K562 (cell line): ENCODE measurements around the gene ARHGAP24. TPM values are rescaled to one million over a fixed set of nuclear protein-coding genes. Genes with fewer than 3 reads are reported as not detected.
A peak's percentile ranks its signal among the peaks of the same experiment; 100 is the strongest.

Experiments used
- ATAC-seq: fragments of 200-7000 bp; cut with Tn5 transposase; 3 replicates; pipeline ENCODE4 v1.9.1; 2020; ENCODE audit warnings: moderate library complexity
- BruUV-seq: library from RNA; stranded (reverse); fragments of 400-500 nt; replicated peaks from 2 replicates; lab custom pipeline; 2021; lab: Mats Ljungman, UMichigan
- CTCF ChIA-PET: fragments of 300-600 bp; formaldehyde crosslinking; extraction: SDS; loops from one replicate; lab custom pipeline; 2021; ENCODE audit warnings: low intra/inter-chr PET ratio; lab: Yijun Ruan, JAX
- POLR2A ChIA-PET: fragments of 300-600, 350-650 bp; sonication (Branson Sonifier 250); formaldehyde crosslinking; extraction: SDS; loops from one replicate; lab custom pipeline; 2021; ENCODE audit warnings: antibody characterized with exemption, inconsistent platforms; lab: Yijun Ruan, JAX
- DNase-seq, 4 experiments: peaks; one replicate each; pipeline versions ENCODE4 v3.0.0 to v3.0.0-alpha.2; 2011 to 2018; ENCODE audit warnings: low spot score in 3 of 4, mixed read lengths in 3 of 4; ENCODE audit errors: extremely low read depth in 1 of 4
- FAIRE-seq: peaks from 2 replicates; lab custom pipeline; 2011; peaks lifted over from hg19 to GRCh38; lab: Jason Lieb, UNC
- H2AFZ ChIP-seq: 2 replicates; pipeline ENCODE4 v1.6.0; 2011; ENCODE audit warnings: low read depth, low read length, control low read depth, inconsistent platforms
- H3K27ac ChIP-seq: fragments of 200-600 bp; 3 replicates; pipeline ENCODE4 v1.8.0; 2011; ENCODE audit warnings: low read depth, mild to moderate bottlenecking, control low read depth, inconsistent platforms, low read length, moderate library complexity, mixed read lengths; ENCODE audit errors: extremely low read depth
- H3K27me3 ChIP-seq, 2 experiments: fragments of 300-600 bp in 1 of 2; 2 replicates in 1 of 2; 3 replicates in 1 of 2; pipeline versions ENCODE4 v1.6.0 to v1.8.0; 2011; ENCODE audit warnings: inconsistent platforms in 2 of 2, low read length in 2 of 2, mild to moderate bottlenecking in 1 of 2, mixed read lengths in 1 of 2, moderate library complexity in 1 of 2; ENCODE audit not compliant: control insufficient read depth in 2 of 2, insufficient read depth in 2 of 2
- H3K36me3 ChIP-seq: fragments of 300-600 bp; 3 replicates; pipeline ENCODE4 v1.8.0; 2011; ENCODE audit warnings: mild to moderate bottlenecking, low read length, inconsistent platforms; ENCODE audit not compliant: control insufficient read depth, insufficient read depth
- H3K4me1 ChIP-seq, 2 experiments: fragments of 200-600 bp in 1 of 2; replicated peaks in 1 of 2; 2 replicates in 1 of 2; 3 replicates in 1 of 2; pipeline versions ENCODE4 v1.5.1 to v1.8.0; 2011; ENCODE audit warnings: inconsistent platforms in 2 of 2, low read length in 2 of 2, mild to moderate bottlenecking in 1 of 2, mixed read lengths in 1 of 2, moderate library complexity in 1 of 2; ENCODE audit not compliant: control insufficient read depth in 2 of 2, insufficient read depth in 2 of 2
- H3K4me2 ChIP-seq: 2 replicates; pipeline ENCODE4 v1.6.1; 2011; ENCODE audit warnings: low read length, control low read depth, inconsistent platforms, mixed read lengths; ENCODE audit not compliant: insufficient read depth
- H3K4me3 ChIP-seq: fragments of 200-600 bp; sonication (generic), shearing (Covaris generic); 2 replicates; pipeline ENCODE4 v1.5.1; 2016; ENCODE audit warnings: control low read depth, inconsistent platforms
- H3K79me2 ChIP-seq: fragments of 200-600 bp; 3 replicates; pipeline ENCODE4 v1.8.0; 2011; ENCODE audit warnings: low read length, inconsistent platforms; ENCODE audit not compliant: control insufficient read depth, insufficient read depth
- H3K9ac ChIP-seq, 2 experiments: 2 replicates each; pipeline versions ENCODE4 v1.6.0 to v1.6.1; 2011; ENCODE audit warnings: low read depth in 2 of 2, low read length in 2 of 2, control low read depth in 1 of 2, inconsistent platforms in 1 of 2, mild to moderate bottlenecking in 1 of 2, mixed read lengths in 1 of 2; ENCODE audit not compliant: insufficient read depth in 1 of 2
- H3K9me1 ChIP-seq: one replicate; pipeline ENCODE4 v1.6.0; 2011; ENCODE audit warnings: inconsistent platforms, mild to moderate bottlenecking, low read length, moderate library complexity; ENCODE audit not compliant: control insufficient read depth, insufficient read depth
- H3K9me3 ChIP-seq: replicated peaks from 2 replicates; pipeline ENCODE4 v1.5.1; 2011; ENCODE audit warnings: low read depth, low read length, inconsistent platforms; ENCODE audit not compliant: control insufficient read depth, insufficient read depth
- H4K20me1 ChIP-seq: replicated peaks from 2 replicates; pipeline ENCODE4 v1.6.1; 2011; ENCODE audit warnings: low read length, inconsistent platforms, mixed read lengths; ENCODE audit not compliant: control insufficient read depth, insufficient read depth
- ARID1B ChIP-seq: fragments of 450-650 bp; IDR thresholded peaks from 2 replicates; pipeline ENCODE4 v1.6.1; 2016; ENCODE audit warnings: antibody characterized with exemption, mild to moderate bottlenecking, inconsistent platforms
- CHD2 ChIP-seq: IDR thresholded peaks from 2 replicates; pipeline ENCODE4 v1.6.1; 2011; ENCODE audit warnings: low read depth, low read length
- FOXM1 ChIP-seq, 2 experiments: fragments of 450-650 bp in 1 of 2; sonication (generic) in 1 of 2; formaldehyde crosslinking in 1 of 2; IDR thresholded peaks; 2 replicates each; pipeline versions ENCODE4 v1.6.1 to v1.9.0; 2017 to 2022; ENCODE audit warnings: low read depth in 2 of 2, mild to moderate bottlenecking in 2 of 2, missing genetic modification reagents in 1 of 2, moderate library complexity in 1 of 2
- JUND ChIP-seq, 2 experiments: IDR thresholded peaks; 2 replicates in 1 of 2; 3 replicates in 1 of 2; pipeline ENCODE4 v1.6.1; 2011; ENCODE audit warnings: borderline replicate concordance in 2 of 2, low read depth in 2 of 2, low read length in 2 of 2, improper control_type of control experiment in 1 of 2, missing biosample characterization in 1 of 2, missing genetic modification characterization in 1 of 2, missing genetic modification reagents in 1 of 2
- MITF ChIP-seq: IDR thresholded peaks from 2 replicates; pipeline ENCODE4 v1.6.1; 2014; ENCODE audit warnings: antibody characterized with exemption
- POLR2G ChIP-seq: fragments of 200-400 bp; formaldehyde crosslinking; IDR thresholded peaks from 2 replicates; pipeline ENCODE4 v1.6.1; 2017; ENCODE audit warnings: low read depth, mild to moderate bottlenecking, antibody characterized with exemption, low read length, moderate library complexity
- RBFOX2 ChIP-seq: fragments of 200-400 bp; formaldehyde crosslinking; IDR thresholded peaks from 2 replicates; pipeline ENCODE4 v1.6.1; 2017; ENCODE audit warnings: low read depth, mild to moderate bottlenecking, low read length, moderate library complexity
- SMAD4 ChIP-seq: fragments of 250-450 bp; sonication (Bioruptor Pico); conservative IDR thresholded peaks from 2 replicates; pipeline ENCODE4 v1.8.0; 2021; ENCODE audit warnings: inconsistent platforms, mild to moderate bottlenecking, moderate library complexity
- TAL1 ChIP-seq: fragments of 450-650 bp; IDR thresholded peaks from 2 replicates; pipeline ENCODE4 v1.6.1; 2016; ENCODE audit warnings: mild to moderate bottlenecking
- TCF3 ChIP-seq: sonication (generic); formaldehyde crosslinking; IDR thresholded peaks from 2 replicates; pipeline ENCODE4 v1.4.0; 2020; ENCODE audit warnings: mild to moderate bottlenecking, missing genetic modification reagents
- YY1 ChIP-seq, 3 experiments: IDR thresholded peaks; 2 replicates each; pipeline ENCODE4 v1.6.1; 2011; ENCODE audit warnings: low read length in 2 of 3, mild to moderate bottlenecking in 2 of 3, moderate library complexity in 2 of 3, borderline replicate concordance in 1 of 3, control low read depth in 1 of 3, low read depth in 1 of 3; ENCODE audit not compliant: insufficient read depth in 3 of 3, insufficient replicate concordance in 2 of 3, control insufficient read depth in 1 of 3, insufficient read length in 1 of 3; ENCODE audit errors: extremely low read depth in 1 of 3
- whole genome bisulfite sequencing: fragments of 100-300 bp; shearing (Covaris generic); methylation state at CpG from one replicate; pipeline ENCODE4 v1.1.6; 2016; ENCODE audit warnings: low coverage, mixed read lengths; ENCODE audit not compliant: insufficient coverage; ENCODE audit errors: missing lambda C conversion rate; 5-methylcytosine and 5-hydroxymethylcytosine counted together
- in situ Hi-C: fragments of 300-500 bp; cut with MboI; formaldehyde crosslinking; loops from 4 replicates; pipeline ENCODE4 v1.15.0; 2018; ENCODE audit warnings: inconsistent platforms, mixed read lengths
- intact Hi-C: fragments of 100-400 bp; cut with micrococcal nuclease; formaldehyde crosslinking; loops from 2 replicates; pipeline ENCODE4 v1.14.2; 2022
- polyA plus RNA-seq, 8 experiments: library from polyadenylated mRNA; depleted of rRNA in 4 of 8; stranded (reverse) in 5 of 8; unstranded in 3 of 8; fragments of >200 nt; fragmentation: Nextera tagmentation in 2 of 8; fragmentation: Illumina TruSeq in 1 of 8; extraction: Ambion mirVana in 2 of 8; extraction: Trizol in 1 of 8; gene quantifications; 2 replicates each; pipeline versions ENCODE4 v1.2.1 to v1.2.3, GENCODE V29; 2011 to 2014; ENCODE audit warnings: inconsistent platforms in 1 of 8, missing spikeins in 1 of 8
- total RNA-seq, 7 experiments: library from RNA; depleted of rRNA in 6 of 7; stranded (reverse); fragments of >200 nt in 6 of 7; fragmentation: Illumina TruSeq in 2 of 7; extraction: Trizol in 2 of 7; gene quantifications; 2 replicates each; pipeline versions ENCODE4 v1.2.1 to v1.2.3, GENCODE V29; 2011 to 2021; ENCODE audit warnings: low replicate concordance in 1 of 7

The ARHGAP24 gene
- total and polyA plus RNA-seq, 9 of the 15 experiments (the other 6 are each of a cell fraction or from before 2014, with no cell fraction given) = 8.0 to 22.6 (median 14.0) TPM

- no peaks in the 10 kb centered on the region for H3K27me3 ChIP-seq
- POLR2A ChIA-PET = no interaction called here
- TF ChIP-seq SMAD4 (CRISPR knock-in tag) = no peak
- TF ChIP-seq, all 486 proteins: peak for 0
- Histone ChIP-seq H4K20me1 (no peaks in the 10 kb centered on the region), H3K9me3 (no peaks in the 10 kb centered on the region), H3K27ac (no peak overlapping the region), H3K4me3 (no peak overlapping the region), H3K79me2 (peaks cover 17% of the 10 kb centered on the region), H3K9me1 (no peaks in the 10 kb centered on the region), H3K4me2 (no peak overlapping the region), H2AFZ (no peak overlapping the region; the same call in 1 of the 2 replicates), H3K4me1 (no peaks in the 10 kb centered on the region; a peak in 2 of 5 replicates), H3K9ac (no peak overlapping the region), H3K36me3 (no peaks in the 10 kb centered on the region)
- ATAC-seq (no peak), DNase-seq (no peak), FAIRE-seq (peak; percentile 11)
- in situ Hi-C loops = loop anchor here (10.0 kb wide), 1 partner anchor 152 kb away; no protein-coding TSS in a partner anchor
- 75% methylated on average over 1 of the region's 1 CpG for WGBS
- intact Hi-C loops = no loop called here
- BruUV-seq = no TSS peak
- CTCF ChIA-PET = no interaction called here
Measured at GRCh38 chr4:85573270-85573669, 98.3 kb downstream of the ARHGAP24 start.

GRCh38 chr4:85577307-85577706 lies 102.4 kb downstream of the ARHGAP24 start:
- Histone ChIP-seq H3K4me1 (peaks cover 0 to 9% of the 10 kb centered on the region in 2 experiments; a peak in 3 of 5 replicates), H3K4me2 (peak overlapping the region; percentile 65), H3K9me1 (no peaks in the 10 kb centered on the region), H3K4me3 (peak overlapping the region; percentile 31; the same call in 1 of the 2 replicates), H4K20me1 (no peaks in the 10 kb centered on the region), H3K36me3 (no peaks in the 10 kb centered on the region), H3K27me3 (no peaks in the 10 kb centered on the region), H3K9ac (peak overlapping the region in 1 of 2 experiments; percentile 84; a peak in 2 of 4 replicates), H3K27ac (peak overlapping the region; percentile 79), H3K79me2 (peaks cover 58% of the 10 kb centered on the region), H3K9me3 (no peaks in the 10 kb centered on the region), H2AFZ (peak overlapping the region; percentile 22; the same call in 1 of the 2 replicates)
- CTCF ChIA-PET = no interaction called here
- POLR2A ChIA-PET = interaction anchor here (0.8 to 2.0 kb wide), 2 partner anchors 11 to 12 kb away, joined by 3 to 7 read pairs; no protein-coding TSS in a partner anchor
- 0% methylated on average over 4 of the region's 4 CpGs for WGBS
- peak; percentile 96 for FAIRE-seq
- DNase-seq = peak; percentile 33 to 82 (median 38)
- BruUV-seq = no TSS peak
- intact Hi-C loops (loop anchor here (5.0 kb wide), 2 partner anchors 150 to 165 kb away; no protein-coding TSS in a partner anchor), in situ Hi-C loops (loop anchor here (10.0 kb wide), 1 partner anchor 147 kb away; no protein-coding TSS in a partner anchor)
- ATAC-seq = peak; percentile 90
- TF ChIP-seq POLR2G = peak; percentile 26; the same call in 1 of the 2 replicates
- TF ChIP-seq FOXM1 (IDR thresholded peaks at IDR 0.05; ENCODE audit: low read depth) = peak; percentile 55
- no peak for TF ChIP-seq FOXM1 (CRISPR knock-in tag; IDR thresholded peaks at IDR 0.05; ENCODE audit: low read depth)
- peak; percentile 46; the same call in 1 of the 2 replicates for TF ChIP-seq RBFOX2
- TF ChIP-seq TAL1 = peak; percentile 55
- peak; percentile 65; the same call in 1 of the 2 replicates for TF ChIP-seq MITF
- TF ChIP-seq CHD2 = 0 out of 2 replicates have a peak, but pooled peaks have one; percentile 42
- TF ChIP-seq JUND (IDR thresholded peaks at IDR 0.05; ENCODE audit: borderline replicate concordance, low read depth, low read length) = peak; percentile 46; the same call in 1 of the 2 replicates
- no peak; the same call in 2 of the 3 replicates for TF ChIP-seq JUND (tag; IDR thresholded peaks at IDR 0.05; ENCODE audit: borderline replicate concordance, low read depth, low read length)
- peak in 1 of 3 experiments; percentile 12 for TF ChIP-seq YY1 (IDR thresholded peaks at IDR 0.05; ENCODE audit: borderline replicate concordance in 1 of 3, control insufficient read depth in 1 of 3, extremely low read depth in 1 of 3, insufficient read depth in 3 of 3, insufficient read length in 1 of 3, insufficient replicate concordance in 2 of 3, low read depth in 1 of 3, low read length in 2 of 3)
- peak; percentile 59; the same call in 1 of the 2 replicates for TF ChIP-seq TCF3 (CRISPR knock-in tag)
- peak; percentile 40; the same call in 1 of the 2 replicates for TF ChIP-seq ARID1B
